ENCODE results near the gene FHOD3.

FHOD3 gene

GRCh38 chr18:36783792-36784191, 486.3 kb downstream of the FHOD3 start:
- TF ChIP-seq CTCF (IDR thresholded peaks at IDR 0.05; ENCODE audit: low read depth, low read length), result no peak
- no peak for DNase-seq (ENCODE audit: extremely low read depth, low read depth)

- no peak for TF ChIP-seq CTCF (IDR thresholded peaks at IDR 0.05; ENCODE audit: low read depth, low read length)
- DNase-seq (ENCODE audit: extremely low read depth, low read depth), result no peak
These were observed 489.2 kb downstream of the FHOD3 start for GRCh38 chr18:36786686-36787085.

GRCh38 chr18:36792634-36793283, 495.2 kb downstream of the FHOD3 start:
- DNase-seq (ENCODE audit: extremely low read depth, low read depth), result no peak
- no peak for TF ChIP-seq CTCF (IDR thresholded peaks at IDR 0.05; ENCODE audit: low read depth, low read length)

- TF ChIP-seq CTCF (IDR thresholded peaks at IDR 0.05; ENCODE audit: low read depth, low read length), result no peak
These were observed 501.4 kb downstream of the FHOD3 start for GRCh38 chr18:36798738-36799473.

GRCh38 chr18:36805105-36805504, 507.6 kb downstream of the FHOD3 start:
- no peak for DNase-seq (ENCODE audit: extremely low read depth, low read depth)
- TF ChIP-seq CTCF (IDR thresholded peaks at IDR 0.05; ENCODE audit: low read depth, low read length), result no peak

More at GRCh38 chr18:36798738-36799473, 501.4 kb downstream of the FHOD3 start:
- no peak for DNase-seq (ENCODE audit: extremely low read depth, low read depth)

GRCh38 chr18:36808681-36809080, 511.2 kb downstream of the FHOD3 start:
- no peak for DNase-seq (ENCODE audit: extremely low read depth, low read depth)
- no peak for TF ChIP-seq CTCF (IDR thresholded peaks at IDR 0.05; ENCODE audit: low read depth, low read length)

- TF ChIP-seq CTCF (IDR thresholded peaks at IDR 0.05; ENCODE audit: low read depth, low read length), result peak; percentile 81
- DNase-seq (ENCODE audit: extremely low read depth, low read depth), result no peak
These were observed 512.3 kb downstream of the FHOD3 start for GRCh38 chr18:36809590-36810381.

All from AG09319 (cell line).